Right lung (tissue), 5 donors: Measurements from ENCODE around the gene ARID1A. TPM values are rescaled to one million over a fixed set of nuclear protein-coding genes. Genes with fewer than 3 reads are reported as not detected.

Experiments
- DNase-seq, 2 donors: peaks; one replicate each; pipeline ENCODE4 v3.0.0-alpha.2; 2013
- polyA plus RNA-seq, 5 donors: library from polyadenylated mRNA; unstranded; fragments of 120-200 nt; gene quantifications; one replicate each; pipeline versions ENCODE4 v1.2.1 to v1.2.3, GENCODE V29; 2013; ENCODE audit warnings: inconsistent platforms in 1 of 5, low replicate concordance in 1 of 5; ENCODE audit not compliant: insufficient read length in 5 of 5, insufficient read depth in 1 of 5

The ARID1A gene
- polyA plus RNA-seq, 5 donors, result 78.6 to 106 (median 82.4) TPM

DNA sequence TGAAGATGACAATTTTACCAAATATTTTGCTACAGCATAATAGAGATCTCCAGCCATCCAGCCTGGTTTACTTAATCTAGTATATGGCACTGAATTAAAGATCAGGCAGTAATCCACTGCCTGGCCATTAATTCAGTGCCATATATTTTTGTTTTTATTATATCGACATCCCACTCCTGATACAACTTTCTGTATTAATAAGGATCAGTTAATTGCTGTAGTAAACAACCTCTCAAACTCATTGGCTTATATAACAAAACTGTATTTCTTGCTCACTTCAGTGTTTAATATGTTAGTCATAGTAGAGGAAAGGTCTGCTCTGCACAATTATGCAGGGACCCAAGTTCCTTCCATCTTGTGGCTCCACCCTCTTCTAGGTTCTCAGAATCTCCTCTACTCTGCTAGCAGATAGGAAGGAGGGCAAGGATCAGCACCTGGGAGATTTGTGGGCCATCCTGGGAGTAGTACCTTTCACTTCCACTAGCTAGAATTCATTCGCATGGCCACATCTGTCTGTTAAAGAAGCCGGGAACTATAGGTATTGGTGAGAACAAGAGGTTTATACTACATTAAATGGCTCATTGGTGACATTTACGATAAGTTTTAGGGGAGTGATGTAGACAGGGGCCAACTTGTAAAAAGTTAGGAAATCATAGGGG is 127.1 kb downstream of the ARID1A start:
- no peak for DNase-seq

- no peak for DNase-seq
These were observed 128.9 kb downstream of the ARID1A start for GRCh38 chr1:26824731-26825130.

DNA sequence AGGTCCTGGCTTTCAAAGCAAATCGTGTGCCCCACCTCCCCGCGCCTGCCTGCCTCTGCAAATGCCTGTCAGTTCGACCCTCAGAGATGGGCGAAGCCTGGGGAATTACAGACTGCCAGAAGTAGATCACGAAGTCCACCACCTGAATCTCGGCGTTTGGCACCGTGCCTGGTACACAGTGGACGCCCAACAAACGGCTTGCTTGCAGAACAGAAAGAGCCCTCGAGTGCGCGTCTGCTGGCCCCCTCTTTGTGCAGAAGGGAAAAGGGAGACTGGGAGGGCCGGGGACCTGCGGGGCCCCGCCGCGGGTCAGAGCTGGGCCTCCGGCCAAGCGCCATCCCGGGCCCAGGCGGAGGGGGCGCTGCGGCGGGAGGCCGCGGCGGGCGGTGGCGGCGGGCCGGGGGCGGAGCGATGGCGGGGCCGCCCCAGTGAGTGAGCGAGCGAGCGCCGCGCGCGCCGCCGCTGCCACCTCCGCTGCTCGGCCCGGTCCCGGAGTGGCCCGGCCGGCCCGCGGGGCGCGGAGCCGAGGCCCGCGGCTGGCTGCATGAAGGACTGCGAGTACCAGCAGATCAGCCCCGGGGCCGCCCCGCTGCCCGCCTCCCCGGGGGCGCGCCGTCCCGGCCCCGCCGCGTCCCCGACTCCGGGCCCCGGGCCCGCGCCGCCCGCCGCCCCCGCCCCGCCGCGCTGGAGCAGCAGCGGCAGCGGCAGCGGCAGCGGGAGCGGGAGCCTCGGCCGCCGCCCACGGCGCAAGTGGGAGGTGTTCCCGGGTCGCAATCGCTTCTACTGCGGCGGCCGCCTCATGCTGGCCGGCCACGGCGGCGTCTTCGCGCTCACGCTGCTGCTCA is 130.7 kb downstream of the ARID1A start, which contains the start of gene ZDHHC18:
Gene ZDHHC18 (plus strand): TSS at position 428 of the 845 bp plus-strand sequence. CDS start 117 bp downstream, at position 545.
- peak; percentile 59 to 68 for DNase-seq

DNA sequence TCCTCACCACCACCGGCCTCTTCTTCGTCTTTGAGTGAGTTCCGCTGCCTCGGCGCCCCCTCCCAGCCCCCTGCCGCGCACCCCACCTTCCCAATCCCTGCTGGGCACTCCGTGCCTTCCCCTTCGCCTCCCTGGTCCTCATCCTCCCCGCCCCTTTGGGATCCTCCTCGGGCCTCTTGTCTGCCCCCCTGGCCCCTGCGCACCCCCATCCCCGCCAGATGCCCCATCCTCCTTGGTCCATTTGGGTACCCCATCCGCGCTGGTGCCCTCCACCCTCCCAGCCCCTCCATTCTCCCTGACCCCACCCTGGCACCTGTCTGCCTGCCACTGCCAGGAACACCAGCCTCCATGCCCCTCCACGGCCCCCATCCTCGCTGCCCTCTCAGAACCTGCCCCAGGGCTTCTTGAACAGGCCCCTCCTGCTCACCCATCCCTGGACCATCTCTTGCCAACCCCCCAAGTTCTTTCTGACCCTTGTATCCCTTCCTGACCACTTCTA is 131.3 kb downstream of the ARID1A start:
- no peak for DNase-seq

DNA sequence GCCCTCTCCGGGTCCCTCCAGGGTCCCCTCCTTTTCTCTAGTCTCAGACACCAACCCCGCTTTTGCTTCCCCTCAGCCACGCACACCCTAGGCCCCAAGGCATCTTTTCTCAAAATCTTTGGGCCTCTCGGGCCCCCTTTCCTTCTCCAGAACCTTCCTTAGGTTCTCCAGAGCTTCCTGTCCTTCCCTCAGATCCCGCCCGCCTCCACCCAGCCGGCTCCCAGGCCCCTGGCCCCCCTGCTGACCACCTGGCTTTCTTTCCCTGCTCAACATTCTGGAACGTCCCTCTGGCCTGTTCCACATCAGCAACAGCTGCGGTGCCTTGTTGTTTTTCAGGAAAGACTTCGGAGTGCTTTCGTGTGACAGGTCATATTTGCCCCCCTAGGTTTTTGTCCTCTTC is 131.8 kb downstream of the ARID1A start:
- DNase-seq, result no peak

GRCh38 chr1:26828411-26828991 is 132.7 kb downstream of the ARID1A start:
- DNase-seq, result no peak

DNA sequence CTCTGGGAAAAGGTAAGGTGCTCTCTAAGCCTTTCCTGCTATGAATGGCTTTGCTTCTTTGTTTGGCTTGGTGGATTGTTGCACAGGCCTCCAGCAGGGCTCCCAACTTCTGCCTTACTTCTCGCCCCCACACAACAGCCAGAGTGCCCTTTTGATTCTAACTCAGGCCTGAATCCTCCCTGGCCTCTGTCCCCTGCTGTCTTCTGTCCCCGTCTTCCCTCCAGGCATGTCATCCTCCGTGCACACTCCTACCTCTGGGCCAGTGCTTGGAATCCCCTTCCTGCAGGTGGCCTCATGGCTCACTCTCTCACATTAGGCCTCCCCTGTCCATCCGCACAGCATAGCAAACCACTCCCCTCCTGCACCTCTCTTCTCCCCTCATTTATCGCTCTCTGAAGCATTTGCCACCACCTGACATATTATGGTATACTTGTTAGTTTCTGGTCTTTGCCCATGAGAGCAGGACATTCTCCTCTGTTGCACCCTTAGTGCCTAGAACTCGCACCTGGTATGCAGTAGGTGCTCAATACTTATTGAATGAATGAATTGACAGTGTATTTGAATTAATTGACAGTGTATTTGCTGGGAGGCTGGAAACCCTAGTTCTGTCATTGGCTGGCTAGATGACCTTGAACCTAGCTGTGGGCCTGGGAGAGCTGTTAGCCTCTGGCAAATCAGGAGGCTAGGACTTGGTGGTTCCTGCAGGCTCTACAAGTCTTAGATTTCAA is 133.5 kb downstream of the ARID1A start:
- no peak for DNase-seq

GRCh38 chr1:26831059-26831458 is 135.2 kb downstream of the ARID1A start:
- DNase-seq, result no peak

Other genes starting within 250 kb of the ARID1A start
- 1,000 to 10,000 TPM; 1,072 to 1,438 (median 1,211) TPM for gene HMGN2, start 223.6 kb upstream of the ARID1A start, polyA plus RNA-seq
- 10 to 100 TPM; 19.3 to 27.8 (median 23.4) TPM for gene RPS6KA1, start 166.3 kb upstream of the ARID1A start, polyA plus RNA-seq
- 10 to 100 TPM; 14.6 to 20.3 (median 15.3) TPM for gene PIGV, start 91.9 kb downstream of the ARID1A start, polyA plus RNA-seq
- 10 to 100 TPM; 19.9 to 26.7 (median 23.2) TPM for gene ZDHHC18, start 130.7 kb downstream of the ARID1A start, polyA plus RNA-seq
- gene SFN, start 167.1 kb downstream of the ARID1A start, polyA plus RNA-seq, result 1 to 10 TPM in 1 of 5 donors, under 1 TPM in 4; 0.27 to 1.1 (median 0.72) TPM
- gene GPN2, start 194.3 kb downstream of the ARID1A start, polyA plus RNA-seq, result 10 to 100 TPM; 25.5 to 33.9 (median 30.9) TPM
- gene GPATCH3, start 204.5 kb downstream of the ARID1A start, polyA plus RNA-seq, result 10 to 100 TPM; 10.4 to 13.9 (median 13.1) TPM
- gene NR0B2, start 218.0 kb downstream of the ARID1A start, polyA plus RNA-seq, result 1 to 10 TPM; 3.0 to 5.8 (median 3.7) TPM
- 10 to 100 TPM; 59.8 to 99.2 (median 69.6) TPM for gene NUDC, start 225.7 kb downstream of the ARID1A start, polyA plus RNA-seq